ENCODE results near the gene TFDP3.
A peak's percentile ranks its signal among the peaks of the same experiment; 100 is the strongest.

Gene TFDP3

DNA sequence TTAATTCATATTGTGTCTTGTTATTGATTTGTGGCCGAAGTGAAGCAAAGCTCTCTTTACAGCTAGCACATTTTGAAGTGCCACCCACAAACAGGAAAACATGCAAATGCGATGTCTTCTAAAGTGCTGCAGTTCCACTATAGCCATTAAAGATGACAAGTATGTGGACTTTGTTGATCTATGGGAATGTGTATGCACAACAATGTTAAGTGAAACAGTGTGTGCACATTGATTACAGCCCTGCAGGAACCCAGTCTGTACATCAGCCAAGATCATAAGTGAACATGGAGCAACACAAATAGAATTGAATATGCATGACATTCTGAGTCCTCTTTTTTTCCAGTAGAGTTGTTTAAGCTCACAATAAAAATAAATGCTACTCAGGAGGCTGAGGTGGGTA is 43.0 kb downstream of the TFDP3 start:
- no peak for DNase-seq (ENCODE audit: extremely low read depth, low read depth)
- no peak for TF ChIP-seq CTCF (IDR thresholded peaks at IDR 0.05; ENCODE audit: low read depth, low read length)

DNA sequence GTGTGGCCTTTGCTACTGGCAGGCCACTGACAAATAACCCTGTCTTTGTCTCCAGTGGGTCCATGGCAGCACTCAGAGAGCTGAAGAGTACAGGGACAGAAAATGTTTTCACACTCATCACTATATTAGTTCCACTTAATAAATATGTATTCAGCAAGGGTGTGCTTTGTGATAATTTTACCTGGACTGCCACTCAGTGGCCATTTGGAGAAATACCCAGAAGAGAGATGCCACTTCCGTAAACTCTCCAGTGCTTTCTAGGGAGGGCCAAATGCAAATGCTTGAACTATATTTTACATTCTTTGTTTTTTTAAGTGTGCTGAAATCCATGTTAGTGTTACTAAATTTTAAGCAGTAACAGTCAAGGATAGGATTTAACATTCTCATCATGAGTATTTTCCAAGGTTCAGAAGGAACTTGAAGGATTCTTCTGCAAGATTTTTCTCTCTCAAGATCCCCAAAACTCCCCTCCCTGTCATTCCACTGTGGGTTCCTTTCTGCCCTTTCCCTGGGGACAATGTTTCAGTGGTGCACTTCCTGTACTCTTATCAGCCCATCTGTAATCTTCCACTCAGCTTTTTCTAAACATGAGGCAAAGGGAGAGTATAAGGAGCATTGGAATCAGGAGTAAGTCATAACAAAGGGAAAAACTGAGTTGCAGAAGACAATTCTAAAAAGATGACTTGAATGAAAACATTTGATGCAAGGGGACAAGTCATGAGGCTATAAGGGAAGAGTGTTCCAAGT is 46.0 kb downstream of the TFDP3 start:
- peak; percentile 8 for TF ChIP-seq CTCF (IDR thresholded peaks at IDR 0.05; ENCODE audit: low read depth, low read length)
- no peak for DNase-seq (ENCODE audit: extremely low read depth, low read depth)

Data from AG09319 (cell line).